ENCODE data around the gene ILKAP.

The ILKAP gene

DNA sequence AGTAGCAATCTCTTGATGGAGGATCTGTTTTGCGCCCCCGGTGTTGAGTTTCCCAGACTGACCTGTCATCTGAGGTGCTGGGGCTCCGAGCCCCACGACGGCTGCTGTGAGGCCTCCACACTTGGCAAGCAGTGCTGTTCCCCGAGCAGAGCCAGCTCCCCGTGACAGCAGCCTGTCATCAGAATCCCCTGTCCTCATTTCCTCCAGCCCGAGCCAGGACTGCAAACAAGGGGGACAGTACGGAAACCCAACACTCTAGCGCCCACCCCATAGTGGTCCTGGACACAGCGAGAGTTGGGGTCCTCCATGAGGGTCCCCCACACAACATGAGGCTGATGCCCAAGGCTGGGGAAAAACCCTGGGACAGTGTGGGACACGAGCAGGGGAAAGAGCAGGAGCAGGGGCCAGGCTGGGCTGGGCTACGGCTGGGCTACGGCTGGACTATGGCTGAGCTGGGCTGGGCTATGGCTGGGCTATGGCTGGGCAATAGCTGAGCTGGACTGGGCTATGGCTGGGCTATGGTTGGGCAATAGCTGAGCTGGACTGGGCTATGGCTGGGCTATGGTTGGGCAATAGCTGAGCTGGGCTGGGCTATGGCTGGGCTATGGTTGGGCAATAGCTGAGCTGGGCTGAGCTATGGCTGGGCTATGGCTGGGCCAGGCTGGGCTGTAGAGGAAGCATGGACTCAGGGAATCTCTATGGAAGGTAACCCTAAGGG, 66.5 kb downstream of the ILKAP start:
- peaks cover 3% of the 10 kb centered on the region for H3K4me1 Mint-ChIP-seq
- no peaks in the 10 kb centered on the region for H3K27me3 Mint-ChIP-seq
- no peak overlapping the region for H3K4me3 Mint-ChIP-seq
- no peak for ATAC-seq
- no peaks in the 10 kb centered on the region for H3K36me3 Mint-ChIP-seq (ENCODE audit: low read depth)
- H3K9me3 Mint-ChIP-seq: no peaks in the 10 kb centered on the region
- DNase-seq: no peak
- no peak overlapping the region for H3K27ac Mint-ChIP-seq

DNA sequence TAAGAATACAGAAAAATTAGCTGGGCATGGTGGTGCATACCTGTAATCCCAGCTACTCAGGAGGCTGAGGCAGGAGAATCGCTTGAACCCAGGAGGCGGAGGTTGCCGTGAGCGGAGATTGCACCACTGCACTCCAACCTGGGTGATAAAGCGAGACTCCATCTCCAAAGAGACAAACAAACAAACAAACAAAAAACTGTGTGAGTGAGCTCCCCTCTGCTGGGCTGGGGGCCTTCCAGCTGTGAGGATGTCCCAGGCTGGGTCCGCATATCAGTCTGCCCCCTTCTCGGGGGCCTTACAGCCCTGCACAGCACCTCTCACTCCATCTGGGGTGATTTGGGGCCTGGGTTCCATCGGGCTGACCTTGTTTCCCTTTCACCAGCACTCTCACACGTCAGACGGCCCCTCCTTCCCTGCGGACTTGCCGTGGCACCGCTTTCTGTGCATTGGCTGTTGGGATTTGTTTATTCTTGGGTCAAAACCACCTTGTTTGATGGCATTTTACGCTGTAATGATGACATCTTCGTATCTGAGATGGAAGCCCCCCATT, 67.8 kb downstream of the ILKAP start:
- no peaks in the 10 kb centered on the region for H3K36me3 Mint-ChIP-seq (ENCODE audit: low read depth)
- no peak overlapping the region for H3K27ac Mint-ChIP-seq
- H3K4me3 Mint-ChIP-seq: no peak overlapping the region
- H3K27me3 Mint-ChIP-seq: no peaks in the 10 kb centered on the region
- ATAC-seq: no peak
- no peaks in the 10 kb centered on the region for H3K9me3 Mint-ChIP-seq
- no peak for DNase-seq
- no peaks in the 10 kb centered on the region for H3K4me1 Mint-ChIP-seq

DNA sequence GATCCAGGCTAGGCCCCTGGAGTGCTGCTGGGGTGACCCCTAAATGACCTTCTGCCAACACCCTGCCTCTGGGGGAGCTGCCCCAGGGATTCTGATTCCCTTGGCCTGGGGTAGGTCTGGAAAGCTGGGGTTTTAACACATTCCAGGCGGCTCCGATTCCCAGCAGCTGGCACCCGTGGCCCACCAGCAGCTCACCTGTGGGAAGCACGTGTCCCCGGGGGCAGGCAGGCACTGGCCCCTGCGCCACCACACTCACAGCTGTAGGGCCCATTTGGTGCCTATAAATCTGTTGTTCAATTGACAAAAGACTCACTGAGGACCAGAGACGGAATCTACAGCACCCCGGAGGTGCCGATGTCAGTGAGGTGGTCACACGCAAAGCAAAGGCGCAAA, 69.1 kb downstream of the ILKAP start:
- H3K36me3 Mint-ChIP-seq (ENCODE audit: low read depth): no peaks in the 10 kb centered on the region
- no peaks in the 10 kb centered on the region for H3K9me3 Mint-ChIP-seq
- no peak for ATAC-seq

DNA sequence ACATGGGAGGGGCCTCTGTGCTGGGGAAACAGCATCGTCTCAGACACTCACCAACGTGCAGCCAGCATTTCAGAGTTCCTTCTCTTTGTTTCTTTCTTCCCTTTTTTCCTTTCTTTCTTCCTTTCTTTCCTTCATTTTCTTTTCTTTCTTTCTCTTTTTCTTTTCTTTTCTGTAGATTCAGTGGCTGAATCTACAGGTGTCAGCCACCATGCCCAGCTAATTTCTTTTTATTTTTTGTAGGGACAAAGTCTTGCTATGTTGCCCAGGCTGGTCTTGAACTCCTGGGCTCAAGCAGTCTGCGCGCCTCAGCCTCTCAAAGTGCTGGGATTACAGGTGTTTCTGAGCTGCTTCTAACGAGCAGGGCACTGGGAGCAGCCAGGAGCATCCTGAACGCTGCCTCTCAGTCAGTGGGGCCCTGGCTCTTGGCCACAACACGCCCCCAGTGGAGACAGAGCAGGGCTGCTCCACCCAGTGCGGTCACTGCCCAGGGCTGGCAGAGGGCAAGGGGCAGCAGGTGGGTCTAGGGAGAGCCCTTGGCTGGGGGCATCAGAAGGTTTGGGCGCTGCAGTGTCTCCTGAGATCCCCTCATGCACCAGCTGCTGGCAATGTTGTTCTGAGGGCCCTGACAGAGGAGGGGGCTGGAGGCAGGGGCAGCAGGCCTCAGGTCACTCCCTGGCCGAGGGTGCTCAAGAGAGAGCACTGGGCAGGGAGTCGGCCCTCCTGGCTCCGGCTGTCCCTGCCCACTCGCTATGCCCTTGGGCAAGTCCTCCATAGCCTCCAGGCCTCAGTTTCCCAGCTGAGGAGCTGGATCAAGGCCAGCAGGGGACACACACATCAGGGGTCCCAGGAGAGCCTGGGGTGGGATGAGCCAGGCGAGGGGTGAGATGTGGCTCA, 69.7 kb downstream of the ILKAP start:
- Mint-ChIP-seq H3K4me1 (no peaks in the 10 kb centered on the region), H3K27ac (no peak overlapping the region), H3K27me3 (no peaks in the 10 kb centered on the region), H3K4me3 (no peak overlapping the region), H3K9me3 (no peaks in the 10 kb centered on the region), H3K36me3 (ENCODE audit: low read depth) (no peaks in the 10 kb centered on the region)
- no peak for DNase-seq
- ATAC-seq: no peak

More for the DNA sequence above, 69.1 kb downstream of the ILKAP start:
- Mint-ChIP-seq H3K4me3 (no peak overlapping the region), H3K27ac (no peak overlapping the region), H3K27me3 (no peaks in the 10 kb centered on the region), H3K4me1 (no peaks in the 10 kb centered on the region)
- no peak for DNase-seq

DNA sequence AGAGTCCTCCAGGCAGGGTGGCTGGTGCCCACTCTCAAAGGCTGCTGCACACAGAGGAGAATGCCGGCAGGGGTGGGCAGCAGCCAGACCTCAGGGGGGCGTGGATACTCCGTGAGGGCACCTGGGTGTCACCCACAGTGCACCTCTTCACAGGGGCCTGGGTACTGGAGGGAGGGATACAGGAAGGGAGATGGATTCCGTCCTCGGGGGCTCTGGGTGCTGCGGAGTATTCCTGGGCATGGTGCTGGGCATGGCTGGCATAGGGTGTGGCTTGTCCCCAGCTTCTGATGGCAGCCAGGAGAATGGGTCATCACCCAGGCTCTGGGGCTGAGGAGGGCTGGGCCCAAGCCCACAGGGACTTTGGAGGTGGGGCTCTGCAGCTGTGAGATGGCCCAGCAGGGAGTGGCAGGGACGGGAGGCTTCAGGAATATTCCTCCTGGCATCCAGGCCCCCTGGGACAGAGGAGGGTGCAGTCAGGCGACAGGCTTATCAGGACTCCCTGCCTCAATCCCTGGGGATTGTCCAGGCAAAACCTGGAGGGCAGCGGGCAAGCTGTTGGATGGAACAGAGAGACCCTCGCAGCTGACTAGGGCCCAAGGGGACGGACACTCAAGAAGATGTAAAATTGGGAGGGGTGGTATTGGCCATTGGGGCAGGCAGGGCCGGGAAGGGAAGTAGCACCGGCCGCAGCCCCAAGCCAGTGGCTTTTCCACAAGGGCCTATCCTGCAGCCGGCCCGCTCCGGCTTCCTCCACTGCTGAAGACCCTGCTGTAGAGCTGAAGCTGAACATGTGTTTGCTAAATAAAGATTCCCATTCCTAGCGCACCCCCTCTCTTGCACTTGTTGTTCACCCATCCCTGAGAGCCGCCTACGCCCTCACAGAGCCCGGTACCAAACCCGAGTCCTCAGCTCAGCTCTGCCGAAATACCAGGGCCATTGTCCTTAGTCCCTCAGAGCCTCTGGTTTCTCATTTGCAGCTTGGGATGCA, 70.7 kb downstream of the ILKAP start:
- H3K27ac Mint-ChIP-seq: no peak overlapping the region
- no peaks in the 10 kb centered on the region for H3K4me1 Mint-ChIP-seq
- no peaks in the 10 kb centered on the region for H3K36me3 Mint-ChIP-seq (ENCODE audit: low read depth)
- no peaks in the 10 kb centered on the region for H3K9me3 Mint-ChIP-seq
- no peak for DNase-seq
- H3K4me3 Mint-ChIP-seq: no peak overlapping the region
- ATAC-seq: no peak
- no peaks in the 10 kb centered on the region for H3K27me3 Mint-ChIP-seq

DNA sequence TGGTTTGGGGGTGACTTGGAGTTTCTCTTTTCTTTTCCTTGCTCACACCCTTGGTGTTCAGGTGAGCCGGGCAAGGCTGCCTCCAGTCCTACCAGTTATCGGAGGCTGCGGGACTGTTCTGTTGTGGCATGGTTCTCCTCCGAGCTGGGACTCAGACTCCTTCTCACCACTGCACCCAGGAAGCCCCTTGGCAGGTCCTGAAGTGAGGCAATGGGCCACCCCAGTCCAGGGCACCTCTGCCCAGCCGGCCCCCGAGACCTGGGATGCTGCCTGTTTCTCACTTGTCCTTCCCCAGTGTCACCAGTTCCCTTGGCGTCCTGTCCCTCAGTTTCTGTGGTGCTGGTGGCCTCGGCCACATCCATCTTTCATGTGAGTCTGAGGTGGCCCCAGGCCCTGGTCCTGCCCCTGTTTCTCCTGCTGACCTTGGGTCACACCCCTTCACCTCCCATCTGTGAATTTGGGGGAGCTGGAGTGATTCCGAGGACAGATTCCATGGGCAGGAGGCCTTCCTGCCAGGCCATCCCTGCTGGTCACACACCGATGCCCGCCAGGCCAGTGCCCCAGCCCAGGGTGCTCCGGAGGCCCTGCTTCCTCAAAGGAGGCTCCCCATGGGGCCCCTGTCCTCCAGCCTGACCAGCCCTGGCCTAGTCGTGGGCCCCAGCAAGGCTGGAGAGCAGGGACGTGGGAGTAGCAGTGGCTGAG, 71.6 kb downstream of the ILKAP start:
- H3K36me3 Mint-ChIP-seq (ENCODE audit: low read depth): no peaks in the 10 kb centered on the region
- no peaks in the 10 kb centered on the region for H3K4me1 Mint-ChIP-seq
- no peak overlapping the region for H3K27ac Mint-ChIP-seq
- ATAC-seq (no peak), DNase-seq (no peak)
- no peaks in the 10 kb centered on the region for H3K27me3 Mint-ChIP-seq
- no peaks in the 10 kb centered on the region for H3K9me3 Mint-ChIP-seq
- no peak overlapping the region for H3K4me3 Mint-ChIP-seq

DNA sequence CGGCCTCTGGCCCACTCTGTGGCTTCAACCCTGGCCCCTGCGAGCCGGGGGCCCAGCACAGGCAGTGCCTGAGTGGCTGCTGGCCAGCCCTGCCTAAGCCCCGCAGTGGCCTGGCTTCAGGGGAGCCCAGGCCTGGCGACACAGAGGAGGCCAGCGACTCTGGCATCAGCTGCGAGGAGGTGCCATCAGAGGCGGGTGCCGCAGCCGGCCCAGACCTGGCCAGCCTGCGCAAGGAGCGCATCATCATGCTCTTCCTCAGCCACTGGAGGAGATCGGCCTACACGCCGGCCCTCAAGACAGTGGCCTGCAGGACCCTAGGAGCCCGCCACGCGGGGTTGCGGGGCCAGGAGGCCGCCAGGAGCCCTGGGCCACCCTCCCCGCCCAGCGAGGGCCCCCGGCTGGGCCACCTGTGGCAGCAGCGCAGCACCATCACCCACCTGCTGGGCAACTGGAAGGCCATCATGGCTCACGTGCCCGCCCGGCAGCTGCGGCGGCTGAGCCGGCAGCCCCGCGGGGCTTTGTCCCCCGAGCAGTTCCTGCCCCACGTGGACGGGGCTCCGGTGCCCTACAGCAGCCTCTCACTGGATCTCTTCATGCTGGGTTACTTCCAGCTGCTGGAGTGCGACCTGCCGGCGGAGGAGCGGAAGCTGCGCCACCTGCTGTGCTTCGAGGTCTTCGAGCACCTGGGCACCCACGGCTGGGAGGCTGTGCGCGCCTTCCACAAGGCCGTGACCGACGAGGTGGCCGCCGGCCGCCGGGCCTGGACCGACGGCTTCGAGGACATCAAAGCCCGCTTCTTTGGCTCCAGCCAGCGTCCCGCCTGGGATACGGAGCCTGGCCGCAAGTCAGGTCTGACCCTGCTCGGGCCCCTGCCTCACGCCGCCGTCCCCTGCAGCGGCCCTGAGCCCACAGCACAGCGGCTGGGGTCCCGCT, 72.5 kb downstream of the ILKAP start:
- no peaks in the 10 kb centered on the region for H3K4me1 Mint-ChIP-seq
- H3K27me3 Mint-ChIP-seq: no peaks in the 10 kb centered on the region
- no peaks in the 10 kb centered on the region for H3K36me3 Mint-ChIP-seq (ENCODE audit: low read depth)
- no peaks in the 10 kb centered on the region for H3K9me3 Mint-ChIP-seq
- H3K4me3 Mint-ChIP-seq: no peak overlapping the region
- ATAC-seq: no peak
- no peak overlapping the region for H3K27ac Mint-ChIP-seq
- no peak for DNase-seq

DNA sequence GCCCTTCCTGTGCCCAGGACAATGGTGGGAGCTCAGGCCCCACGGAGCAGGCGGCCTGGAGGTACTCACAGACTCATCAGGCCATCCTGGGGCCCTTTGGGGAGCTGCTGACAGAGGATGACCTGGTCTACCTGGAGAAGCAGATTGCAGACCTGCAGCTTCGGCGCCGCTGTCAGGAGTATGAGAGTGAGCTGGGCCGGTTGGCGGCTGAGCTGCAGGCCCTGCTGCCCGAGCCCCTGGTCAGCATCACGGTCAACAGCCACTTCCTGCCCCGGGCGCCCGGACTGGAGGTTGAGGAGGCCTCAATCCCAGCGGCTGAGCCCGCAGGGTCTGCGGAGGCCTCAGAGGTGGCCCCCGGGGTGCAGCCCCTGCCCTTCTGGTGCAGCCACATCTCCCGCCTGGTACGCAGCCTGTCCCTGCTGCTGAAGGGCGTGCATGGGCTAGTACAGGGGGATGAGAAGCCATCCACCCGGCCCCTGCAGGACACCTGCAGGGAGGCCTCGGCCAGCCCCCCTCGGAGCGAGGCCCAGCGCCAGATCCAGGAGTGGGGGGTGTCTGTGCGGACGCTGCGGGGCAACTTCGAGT, 73.3 kb downstream of the ILKAP start:
- DNase-seq (no peak), ATAC-seq (no peak)
- H3K4me3 Mint-ChIP-seq: no peak overlapping the region
- no peaks in the 10 kb centered on the region for H3K9me3 Mint-ChIP-seq
- no peak overlapping the region for H3K27ac Mint-ChIP-seq
- no peaks in the 10 kb centered on the region for H3K27me3 Mint-ChIP-seq
- no peaks in the 10 kb centered on the region for H3K36me3 Mint-ChIP-seq (ENCODE audit: low read depth)
- H3K4me1 Mint-ChIP-seq: no peaks in the 10 kb centered on the region

DNA sequence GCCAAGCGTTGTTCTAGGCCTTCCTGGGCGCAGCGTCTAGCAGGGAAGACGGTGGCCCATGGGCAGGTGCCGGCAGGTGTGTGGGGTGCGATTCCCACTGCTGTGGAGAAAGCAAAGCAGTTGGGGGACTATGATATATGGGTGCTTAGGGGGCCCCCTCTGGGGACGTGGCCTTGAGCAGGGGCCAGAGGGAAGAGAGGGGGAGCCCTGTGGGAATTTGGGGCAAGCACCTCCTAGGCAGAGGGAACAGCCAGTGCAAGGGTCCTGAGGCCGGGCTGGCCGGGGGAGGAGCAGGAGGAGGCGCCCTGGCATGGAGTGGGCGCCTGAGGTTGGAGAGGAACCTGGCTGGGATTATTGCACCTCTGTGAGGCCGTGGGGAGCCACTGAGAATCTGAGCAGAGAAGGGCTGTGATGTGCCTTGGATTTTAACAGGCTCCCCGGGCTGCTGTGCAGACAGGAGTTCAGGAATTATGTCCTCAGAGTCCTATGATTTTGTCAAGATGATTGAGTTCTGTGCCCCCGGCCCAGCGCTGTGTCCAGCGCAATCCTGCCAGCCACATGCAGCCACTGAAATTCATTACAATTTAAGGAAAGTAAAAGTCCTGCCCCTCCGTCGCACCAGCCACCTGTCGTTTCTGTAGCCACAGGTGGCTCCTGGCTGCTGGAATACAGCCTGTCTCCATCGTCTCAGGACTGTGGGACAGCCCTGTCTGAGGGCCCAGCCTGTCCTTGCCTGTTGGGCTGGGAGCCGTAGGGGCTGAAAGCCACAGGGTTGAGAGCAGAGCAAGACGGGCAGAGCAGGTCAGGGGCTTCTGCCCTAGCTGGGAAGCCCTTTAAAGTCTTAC, 74.1 kb downstream of the ILKAP start:
- no peak for DNase-seq
- Mint-ChIP-seq H3K36me3 (ENCODE audit: low read depth) (no peaks in the 10 kb centered on the region), H3K27me3 (no peaks in the 10 kb centered on the region), H3K4me3 (no peak overlapping the region), H3K9me3 (no peaks in the 10 kb centered on the region), H3K27ac (no peak overlapping the region), H3K4me1 (no peaks in the 10 kb centered on the region)
- ATAC-seq: no peak

DNA sequence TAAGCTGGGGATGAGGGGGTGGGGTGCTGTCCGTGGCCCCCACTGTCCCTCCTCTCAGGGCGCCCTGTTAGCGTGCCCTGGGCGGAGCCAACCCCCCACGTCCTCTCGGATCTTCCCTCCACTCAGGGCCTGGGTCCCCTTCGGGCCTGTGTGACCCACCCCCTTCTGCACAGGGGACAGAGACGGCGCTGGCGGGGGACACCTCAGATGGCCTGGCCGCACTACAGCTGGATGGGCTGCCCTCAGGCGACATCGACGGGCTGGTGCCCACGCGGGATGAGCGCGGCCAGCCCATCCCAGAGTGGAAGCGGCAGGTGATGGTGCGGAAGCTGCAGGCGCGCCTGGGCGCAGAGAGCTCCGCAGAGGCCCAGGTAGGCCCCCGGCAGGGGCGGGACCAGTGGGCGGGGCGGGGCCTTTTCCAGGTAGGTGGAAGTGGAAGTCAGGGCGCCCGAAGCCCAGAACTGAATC, 74.9 kb downstream of the ILKAP start:
- Mint-ChIP-seq H3K27ac (no peak overlapping the region), H3K36me3 (ENCODE audit: low read depth) (no peaks in the 10 kb centered on the region), H3K4me1 (no peaks in the 10 kb centered on the region), H3K4me3 (no peak overlapping the region), H3K9me3 (no peaks in the 10 kb centered on the region), H3K27me3 (no peaks in the 10 kb centered on the region)
- ATAC-seq (no peak), DNase-seq (no peak)

DNA sequence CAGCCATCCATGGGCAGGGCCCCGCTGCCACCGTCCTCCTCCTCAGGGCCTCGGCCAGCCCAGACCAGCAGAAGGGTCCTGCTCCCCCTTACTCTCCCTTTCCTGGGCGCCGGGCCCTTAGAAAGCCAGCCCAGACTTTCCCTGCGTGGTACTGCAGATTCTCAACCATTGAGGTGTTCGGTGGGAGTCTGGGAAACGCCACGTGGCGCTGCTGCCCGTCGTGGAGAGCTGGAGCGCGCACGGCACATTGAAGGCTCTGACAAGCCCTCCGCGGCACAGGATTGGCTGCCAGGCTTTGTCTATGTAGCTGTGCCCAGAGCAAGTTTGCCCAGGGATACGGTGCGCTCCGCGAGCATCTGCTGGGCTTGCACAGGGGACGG, 75.4 kb downstream of the ILKAP start:
- DNase-seq (no peak), ATAC-seq (no peak)
- Mint-ChIP-seq H3K36me3 (ENCODE audit: low read depth) (no peaks in the 10 kb centered on the region), H3K4me1 (no peaks in the 10 kb centered on the region), H3K9me3 (no peaks in the 10 kb centered on the region), H3K27me3 (no peaks in the 10 kb centered on the region), H3K4me3 (no peak overlapping the region), H3K27ac (no peak overlapping the region)

Data from activated naive CD8-positive, alpha-beta T cell treated with anti-CD3 and anti-CD28 coated beads, Interleukin-2, amount 50 U/mL, for 24 hours (primary cell).